ENCODE results near the gene EXOC4.

The EXOC4 gene

DNA sequence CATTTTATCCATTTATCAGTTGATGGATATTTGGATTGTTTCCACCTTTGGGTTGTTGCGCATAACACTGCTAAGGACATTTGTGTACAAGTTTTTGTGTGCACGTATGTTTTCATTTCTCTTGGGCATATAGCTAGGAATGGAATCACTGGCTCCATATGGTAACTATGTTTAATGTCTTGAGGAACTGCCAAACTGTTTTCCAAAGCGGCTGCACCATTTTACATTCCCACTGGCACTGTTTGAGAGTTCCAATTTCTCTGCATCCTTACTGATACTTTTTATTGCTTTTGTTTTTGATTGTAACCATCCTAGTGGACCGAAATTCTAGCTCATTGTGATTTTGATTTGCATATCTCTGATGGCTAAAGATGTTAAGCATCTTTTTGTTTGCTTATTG is 118.7 kb downstream of the EXOC4 start:
- DNase-seq, result no peak

DNA sequence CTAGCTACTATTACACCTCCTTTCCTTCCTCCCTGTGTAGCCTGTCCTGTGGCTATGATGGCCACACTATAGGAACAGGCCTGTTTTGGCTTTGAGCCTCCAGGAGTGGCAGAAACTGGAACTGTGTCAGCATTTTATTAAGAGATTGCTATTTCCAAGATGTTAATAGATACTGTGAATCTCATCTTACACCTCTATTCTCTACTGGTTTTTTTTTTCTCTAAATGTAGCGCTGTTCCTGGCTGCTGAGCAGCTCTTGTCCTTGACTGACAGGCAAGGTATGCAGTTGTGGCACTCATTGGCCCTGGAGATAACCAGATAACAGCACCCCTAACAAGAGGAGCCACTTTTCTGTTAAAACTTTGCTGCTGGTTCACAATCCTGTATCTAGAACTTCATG is 119.5 kb downstream of the EXOC4 start:
- no peak for DNase-seq

DNA sequence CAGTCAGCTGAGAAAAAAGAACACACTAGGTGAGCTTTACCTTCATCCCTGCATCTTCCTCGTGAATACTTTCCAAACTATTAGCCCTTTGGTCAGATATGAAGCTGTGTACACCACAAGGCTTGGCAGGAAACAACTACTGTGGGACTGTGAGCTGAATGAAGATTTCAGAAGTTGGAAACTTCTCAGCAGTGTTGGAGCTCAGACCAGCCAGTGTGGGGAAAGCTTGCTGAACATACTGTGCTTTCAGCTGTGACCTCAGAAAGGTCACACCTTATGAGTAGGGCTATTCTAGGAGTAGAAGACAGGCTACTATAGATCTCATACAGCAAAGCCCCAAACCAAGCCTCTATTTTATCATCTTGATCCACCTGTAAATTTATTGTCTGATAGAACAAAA is 123.6 kb downstream of the EXOC4 start:
- no peak for DNase-seq

DNA sequence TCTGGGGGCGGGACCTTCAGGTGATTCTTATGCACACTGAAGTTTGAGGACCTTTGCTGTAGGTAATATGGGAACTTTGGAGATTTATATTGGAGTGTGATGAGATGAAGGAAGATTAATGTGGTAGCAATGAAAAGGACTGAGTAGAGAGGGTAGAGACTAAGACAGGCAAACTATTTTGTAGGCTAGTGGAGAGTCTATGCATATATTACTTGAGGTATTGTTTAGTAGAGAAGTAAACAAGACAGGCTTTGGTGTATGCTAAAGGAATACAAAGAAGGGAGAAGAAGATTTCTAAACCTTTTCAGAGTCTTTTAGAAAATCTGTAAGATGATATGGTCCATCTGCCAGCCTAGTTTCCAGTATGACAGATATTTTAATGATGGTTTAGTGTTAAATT is 129.1 kb downstream of the EXOC4 start:
- DNase-seq, result no peak

DNA sequence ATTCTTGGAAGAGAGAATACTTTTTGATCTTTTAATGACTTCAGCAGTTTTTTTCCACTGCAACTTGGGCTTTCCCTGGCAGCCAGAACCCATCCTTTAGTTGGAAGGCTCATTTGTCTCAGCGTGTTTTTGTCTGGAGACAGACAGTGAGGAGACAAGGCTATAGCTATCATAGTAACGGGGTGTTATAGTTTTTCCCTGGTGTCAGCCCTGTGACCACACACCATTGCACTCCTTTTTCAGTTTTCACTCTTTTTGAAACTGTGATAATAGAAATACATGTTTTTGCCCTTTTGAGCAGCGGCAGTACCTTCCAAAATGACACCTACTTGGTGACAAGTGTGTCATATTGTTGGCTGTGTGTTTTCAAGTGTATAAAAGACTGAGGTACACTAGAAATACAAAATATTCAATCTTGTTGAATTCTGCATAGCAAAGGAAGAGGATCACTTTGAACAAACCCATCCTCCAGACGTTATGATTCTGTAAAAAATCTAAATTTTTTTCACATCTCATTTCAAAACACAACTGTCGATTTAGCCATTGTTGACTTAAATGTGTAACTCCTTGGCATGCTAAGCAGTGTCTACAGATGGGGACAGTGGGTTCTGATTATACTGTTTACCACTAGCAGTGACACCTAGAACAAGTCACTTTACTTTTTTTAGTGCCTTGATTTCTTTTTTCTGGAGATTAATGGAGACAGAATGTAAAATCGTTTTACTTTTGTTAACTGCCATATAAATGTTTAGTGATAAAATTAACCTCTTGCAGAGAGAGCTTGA is 130.1 kb downstream of the EXOC4 start:
- DNase-seq, result no peak

DNA sequence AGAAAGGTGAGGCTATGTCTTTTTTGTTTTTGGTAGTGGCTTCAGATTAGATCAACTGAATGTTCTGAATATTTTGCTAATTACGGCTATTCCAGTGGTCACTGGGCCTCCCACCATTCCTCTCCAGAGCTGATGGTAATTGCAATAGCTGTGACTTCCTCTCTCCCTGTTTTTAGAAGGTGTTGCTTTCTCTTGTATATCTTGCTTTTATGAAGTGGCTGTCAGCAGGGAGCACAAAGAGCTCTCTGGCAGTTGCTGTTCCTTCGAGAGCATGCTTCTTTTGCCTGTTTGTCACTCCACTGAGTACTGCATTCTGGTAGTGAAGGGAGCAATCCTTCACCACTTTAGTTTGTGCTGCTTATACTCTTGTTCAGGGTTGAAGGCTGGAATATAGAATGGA is 133.3 kb downstream of the EXOC4 start:
- no peak for DNase-seq

DNA sequence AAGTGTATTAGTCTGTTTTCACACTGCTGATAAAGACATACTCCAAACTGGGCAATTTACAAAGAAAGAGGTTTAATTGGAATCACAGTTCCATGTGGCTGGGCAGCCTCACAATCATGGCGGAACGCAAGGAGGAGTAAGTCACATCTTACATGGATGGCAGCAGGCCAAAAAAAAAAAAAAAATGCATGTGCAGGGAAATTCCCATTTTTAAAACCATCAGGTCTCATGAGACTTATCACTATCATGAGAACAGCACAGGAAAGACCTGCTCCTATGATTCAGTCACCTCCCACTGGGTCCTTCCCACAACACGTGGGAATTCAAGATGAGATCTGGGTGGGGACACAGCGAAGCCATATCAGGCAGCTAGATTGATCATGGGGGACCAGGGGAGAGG is 136.8 kb downstream of the EXOC4 start:
- DNase-seq, result no peak

DNA sequence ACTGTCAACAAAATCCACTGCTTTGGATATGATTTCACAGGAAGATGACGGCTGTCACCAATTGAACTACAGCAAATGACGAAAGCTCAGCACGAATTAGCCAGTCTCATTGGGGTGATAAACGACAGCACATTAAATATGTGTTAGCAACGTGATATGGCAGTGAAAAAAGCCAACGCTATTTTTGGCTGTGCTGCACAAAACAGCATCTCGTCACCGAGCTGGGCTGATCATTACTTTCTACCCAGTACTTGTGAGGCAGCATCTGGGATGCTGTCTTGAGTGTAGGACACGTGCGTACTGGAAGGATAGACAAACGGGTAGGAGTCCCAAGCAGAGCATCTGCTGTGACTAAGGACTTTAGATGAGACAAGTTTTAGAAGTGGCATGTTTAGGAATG is 138.3 kb downstream of the EXOC4 start:
- no peak for DNase-seq

DNA sequence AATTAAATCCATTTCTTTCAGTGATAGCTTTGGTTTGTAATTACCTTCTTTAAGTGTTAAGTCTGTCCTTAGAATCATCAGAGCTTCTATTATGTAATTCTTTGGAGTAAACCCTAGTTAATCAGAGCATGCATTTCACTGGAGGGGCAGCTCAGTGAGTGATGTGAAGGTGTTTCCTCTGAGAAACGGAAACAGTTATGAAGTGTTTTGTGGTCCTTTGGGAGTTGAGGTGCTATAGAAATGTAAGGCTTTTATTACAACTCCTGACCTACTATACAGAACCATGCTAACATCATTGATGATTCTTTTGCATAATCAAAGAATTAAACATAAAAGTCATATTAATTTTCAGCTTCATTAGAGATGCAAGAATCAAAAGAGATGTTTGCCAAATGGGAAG is 141.5 kb downstream of the EXOC4 start:
- DNase-seq, result no peak

DNA sequence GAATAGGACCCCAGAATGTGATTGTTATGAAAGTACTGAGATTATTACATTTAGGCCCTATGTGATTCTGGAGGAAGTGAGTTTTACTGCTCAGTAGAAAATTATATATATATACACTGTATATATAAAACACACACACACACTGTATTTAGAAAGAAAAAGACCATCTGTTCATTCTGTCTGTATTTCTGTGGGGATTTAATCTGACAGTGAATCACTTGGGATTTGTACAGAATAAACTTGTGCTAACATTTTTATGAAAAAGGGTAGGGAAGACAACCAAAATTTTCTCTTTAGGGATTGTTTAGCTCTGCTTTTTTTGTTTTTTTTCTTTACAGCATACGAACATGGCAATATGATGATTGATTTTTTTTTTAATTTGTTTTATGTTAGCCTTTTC is 142.7 kb downstream of the EXOC4 start:
- DNase-seq, result no peak

DNA sequence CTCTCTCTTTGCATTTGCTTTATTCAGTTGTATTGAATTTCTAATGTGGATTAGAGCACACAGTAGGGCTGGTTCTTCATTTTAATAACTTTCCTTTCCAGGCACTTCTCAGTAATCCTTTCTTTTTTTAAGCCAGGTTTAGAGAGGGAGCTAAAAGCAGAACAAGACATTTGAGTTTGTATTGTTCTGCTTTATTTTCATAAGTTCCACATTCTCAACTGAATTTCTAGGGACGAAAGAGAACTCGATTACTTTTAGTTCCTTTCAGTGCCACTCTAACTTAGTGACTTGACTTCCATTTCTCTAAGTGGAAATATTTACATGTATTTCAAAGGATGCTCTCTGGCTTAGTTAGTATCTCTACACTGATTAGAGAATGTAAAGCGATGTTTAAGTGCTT is 145.6 kb downstream of the EXOC4 start:
- no peak for DNase-seq

DNA sequence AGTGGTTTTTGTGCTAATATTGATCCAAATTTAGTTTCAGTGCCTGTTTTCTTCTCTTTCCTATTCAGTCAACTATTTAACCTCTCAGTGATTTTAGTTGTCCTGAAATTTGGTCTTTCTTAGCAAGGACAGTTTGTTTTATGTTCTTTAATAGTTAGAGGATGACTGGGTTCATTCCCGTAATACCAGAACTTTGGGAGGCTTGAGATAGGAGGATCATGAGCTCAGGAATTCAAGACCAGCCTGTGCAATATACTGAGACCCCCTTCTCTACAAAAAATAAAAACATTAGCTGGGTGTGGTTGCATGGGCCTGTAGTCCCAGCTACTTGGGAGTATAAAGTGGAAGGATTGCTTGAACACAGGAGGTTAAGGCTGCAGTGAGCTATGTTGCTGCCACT is 148.3 kb downstream of the EXOC4 start:
- no peak for DNase-seq

DNA sequence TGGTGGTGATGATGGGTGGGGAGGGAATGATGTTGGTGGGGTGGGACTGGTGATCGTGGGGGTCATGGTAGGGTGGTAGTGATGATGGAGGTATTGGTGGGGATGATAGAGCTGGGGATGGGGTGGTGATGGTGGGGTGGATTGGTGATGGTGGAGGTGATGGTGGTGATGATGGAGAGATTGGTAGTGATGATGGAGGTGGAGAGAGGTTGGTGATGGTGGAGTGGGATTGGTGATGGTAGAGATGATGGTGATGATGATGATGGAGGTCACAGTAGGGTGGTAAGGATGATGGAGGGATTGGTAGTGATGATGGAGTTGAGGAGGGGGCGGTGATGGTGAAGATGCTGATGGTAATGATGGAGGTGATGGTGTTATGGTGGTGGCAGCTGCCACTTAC is 155.3 kb downstream of the EXOC4 start:
- no peak for DNase-seq

DNA sequence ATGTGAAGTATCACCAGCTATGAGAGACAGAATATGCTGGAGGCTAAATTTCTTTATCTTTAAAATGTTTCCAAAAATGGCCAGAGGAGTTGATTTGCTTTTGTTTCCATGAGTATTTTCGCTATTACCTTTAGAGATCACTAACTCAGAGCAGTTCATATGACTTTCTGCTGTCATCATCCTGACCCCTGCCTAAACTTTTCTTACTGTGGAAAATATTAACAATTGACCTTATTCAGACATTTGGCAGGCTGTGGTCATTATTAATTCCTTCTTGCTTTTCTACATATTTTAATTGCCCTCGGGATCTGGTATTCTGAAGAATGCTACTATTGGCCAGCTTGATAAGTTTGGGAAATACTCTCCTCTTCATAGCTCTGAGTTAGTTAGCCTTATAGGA is 156.5 kb downstream of the EXOC4 start:
- DNase-seq, result no peak

DNA sequence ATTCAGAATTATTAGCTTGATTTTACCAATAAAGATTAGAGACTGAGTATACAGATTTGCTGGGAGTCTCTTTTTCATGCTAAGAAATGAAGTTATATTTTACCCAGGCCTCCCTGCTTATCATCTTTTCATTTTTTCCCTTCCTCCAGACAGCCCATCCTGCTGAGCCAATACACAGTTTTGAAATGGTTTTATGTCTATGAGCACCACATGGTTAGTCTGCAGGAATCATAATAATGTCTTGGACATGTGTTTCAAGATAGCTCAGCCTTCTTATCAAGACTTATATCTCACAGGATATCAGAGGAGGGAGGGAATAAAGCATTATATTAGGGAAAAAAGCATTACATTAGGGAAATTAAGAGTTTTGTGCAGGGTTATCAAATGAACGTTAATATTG is 157.1 kb downstream of the EXOC4 start:
- DNase-seq, result no peak

DNA sequence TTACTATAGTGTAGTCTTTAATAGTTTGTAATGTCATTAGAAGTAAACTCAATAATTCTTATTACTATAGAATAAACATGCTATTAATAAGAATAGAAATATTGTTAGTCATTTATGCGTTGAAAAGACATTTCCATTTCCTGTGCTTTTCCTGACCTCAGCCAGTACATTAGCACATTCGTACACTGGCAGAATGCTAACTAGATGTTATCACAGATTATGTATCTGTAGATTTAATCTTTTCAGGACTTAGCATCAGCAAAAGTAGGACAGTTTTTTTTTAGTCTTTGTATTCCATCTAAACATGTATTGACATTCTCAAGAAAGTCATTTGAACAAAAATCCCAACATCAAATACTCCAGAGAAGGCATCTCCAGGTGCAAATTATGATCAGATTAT is 158.5 kb downstream of the EXOC4 start:
- DNase-seq, result no peak

DNA sequence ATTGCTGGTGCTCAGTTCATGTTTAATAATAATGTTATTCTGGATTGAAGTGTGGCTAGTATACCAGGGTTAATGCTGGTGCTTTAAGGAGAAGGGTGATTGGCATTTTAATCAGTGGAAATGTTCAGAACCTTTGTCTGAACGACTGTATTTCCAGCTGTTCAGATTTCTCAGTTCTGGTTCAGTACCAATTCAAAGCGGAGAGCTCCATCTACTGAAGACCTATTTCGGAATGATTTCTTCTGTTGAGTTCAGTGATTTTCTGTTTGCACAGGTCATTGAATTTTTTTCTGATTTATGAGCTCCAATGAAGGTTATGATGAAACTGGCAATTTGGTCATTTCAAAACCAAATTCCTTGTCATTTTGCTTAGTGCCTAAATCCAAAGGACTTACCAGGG is 160.1 kb downstream of the EXOC4 start:
- DNase-seq, result no peak

DNA sequence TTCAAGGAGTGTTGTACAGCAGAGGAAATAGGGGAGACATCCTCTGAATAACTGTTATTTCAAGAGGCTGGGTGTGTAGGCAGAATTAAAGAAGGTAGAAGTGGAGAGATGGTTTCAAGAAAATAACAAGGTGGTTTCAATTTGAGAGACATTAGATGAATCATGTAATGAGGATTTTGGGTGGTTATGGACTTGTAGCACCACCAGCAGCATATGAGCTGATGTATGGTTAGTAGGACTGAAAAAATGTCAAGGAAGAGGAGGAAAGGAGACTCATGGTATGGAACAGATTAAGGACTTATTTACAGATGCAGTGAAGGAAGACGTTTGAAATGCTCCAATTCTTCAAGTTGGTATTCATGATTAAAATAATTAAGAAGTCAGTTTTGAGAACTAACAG is 166.2 kb downstream of the EXOC4 start:
- DNase-seq, result no peak

DNA sequence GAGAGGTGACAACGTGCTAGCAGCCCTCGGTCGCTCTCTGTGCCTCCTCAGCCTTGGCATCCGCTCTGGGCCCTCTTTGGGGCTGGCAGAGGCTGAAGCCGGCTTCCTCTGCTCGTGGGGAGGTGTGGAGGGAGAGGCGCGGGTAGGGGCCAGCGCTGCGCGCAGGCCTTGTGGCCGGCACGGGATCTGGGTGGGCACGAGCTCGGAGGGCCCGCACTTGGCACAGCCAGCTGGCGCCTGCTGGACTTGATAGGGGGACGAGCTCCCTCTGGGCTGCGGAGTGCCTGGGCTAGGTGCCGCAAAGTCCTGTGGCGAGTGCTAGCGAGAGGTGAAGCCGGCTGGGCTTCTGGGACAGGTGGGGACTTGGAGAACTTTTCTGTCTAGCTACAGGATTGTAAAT is 170.7 kb downstream of the EXOC4 start:
- no peak for DNase-seq

DNA sequence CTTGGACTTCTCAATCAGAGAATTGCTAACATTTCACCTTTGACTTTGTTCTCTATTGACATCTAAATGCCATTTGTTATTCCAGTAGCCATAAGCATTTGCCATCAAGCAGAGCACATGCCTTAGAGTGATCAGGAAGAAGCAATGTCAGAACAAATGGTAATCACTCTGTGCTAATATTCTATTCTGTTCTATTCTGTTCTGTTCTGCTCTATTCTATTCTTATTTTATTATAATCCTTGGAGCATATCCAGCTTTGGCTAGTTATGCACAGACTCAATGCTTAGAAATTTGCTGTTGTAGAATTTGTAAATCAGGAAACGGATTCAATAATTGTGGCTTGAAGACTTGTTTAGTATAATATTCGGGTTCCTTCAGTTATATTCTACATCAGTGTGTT is 175.4 kb downstream of the EXOC4 start:
- DNase-seq, result no peak

DNA sequence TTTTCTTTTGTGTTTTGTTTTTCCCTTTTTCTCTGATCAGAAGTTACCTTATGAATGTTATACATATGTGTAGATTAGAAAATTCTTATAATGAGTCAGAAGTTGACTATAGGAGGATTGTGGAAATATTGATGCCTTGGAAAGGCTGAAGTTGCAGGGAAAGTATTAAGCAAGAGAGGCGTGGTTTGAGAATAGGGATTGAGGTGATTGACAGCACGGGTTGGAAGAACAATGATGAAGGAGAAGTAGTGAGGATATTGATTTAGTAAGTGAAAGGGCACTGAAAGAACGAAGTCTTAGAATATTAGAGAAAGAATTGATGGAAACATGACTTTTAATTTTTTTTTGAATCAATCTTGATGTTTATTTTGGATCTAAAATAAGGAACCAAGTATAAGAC is 176.0 kb downstream of the EXOC4 start:
- no peak for DNase-seq

DNA sequence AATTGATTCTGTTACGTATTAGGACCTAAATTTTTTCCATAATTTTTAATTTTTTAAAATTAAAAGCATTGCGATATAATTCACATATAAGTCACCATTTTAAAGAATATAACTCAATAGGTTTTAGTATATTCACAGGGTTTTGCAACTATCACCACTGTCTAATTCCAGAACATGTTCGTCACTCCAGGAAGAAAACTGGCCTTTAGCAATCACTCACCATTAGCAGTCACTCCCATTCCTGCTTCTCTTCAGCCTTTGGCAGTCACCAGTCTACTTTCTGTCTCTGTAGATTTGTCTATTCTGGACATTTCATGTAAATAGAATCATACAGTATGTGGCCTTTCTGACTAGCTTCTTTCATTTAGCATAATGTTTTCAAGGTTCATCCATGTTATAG is 176.5 kb downstream of the EXOC4 start:
- DNase-seq, result no peak

DNA sequence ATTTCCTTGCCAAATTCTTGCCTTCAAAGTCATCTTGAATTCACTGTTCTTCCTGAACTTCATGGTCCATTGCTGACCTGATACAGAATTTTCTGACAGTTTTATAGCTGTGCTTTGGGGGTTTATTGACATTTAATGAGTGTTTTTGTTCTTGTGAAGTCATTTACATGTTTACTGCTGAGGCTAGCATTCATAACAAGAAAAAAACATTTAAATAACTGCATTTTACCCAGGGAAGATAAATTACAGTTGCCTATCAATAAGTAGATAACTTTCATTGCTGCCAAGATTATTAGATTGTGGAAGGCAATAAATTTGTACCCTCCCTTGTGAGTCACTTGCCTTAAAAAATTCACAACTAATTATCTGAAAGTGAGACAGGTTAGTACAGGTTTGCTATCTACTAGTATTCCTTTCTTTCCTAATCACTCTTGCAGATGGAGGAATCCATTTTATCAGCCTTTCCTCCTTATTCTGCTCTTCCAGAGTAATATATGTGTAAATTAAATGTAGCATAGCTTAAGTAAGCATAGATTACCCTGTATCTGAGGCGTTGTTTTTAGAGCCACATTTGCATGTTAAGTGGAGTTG is 178.4 kb downstream of the EXOC4 start:
- DNase-seq, result no peak

DNA sequence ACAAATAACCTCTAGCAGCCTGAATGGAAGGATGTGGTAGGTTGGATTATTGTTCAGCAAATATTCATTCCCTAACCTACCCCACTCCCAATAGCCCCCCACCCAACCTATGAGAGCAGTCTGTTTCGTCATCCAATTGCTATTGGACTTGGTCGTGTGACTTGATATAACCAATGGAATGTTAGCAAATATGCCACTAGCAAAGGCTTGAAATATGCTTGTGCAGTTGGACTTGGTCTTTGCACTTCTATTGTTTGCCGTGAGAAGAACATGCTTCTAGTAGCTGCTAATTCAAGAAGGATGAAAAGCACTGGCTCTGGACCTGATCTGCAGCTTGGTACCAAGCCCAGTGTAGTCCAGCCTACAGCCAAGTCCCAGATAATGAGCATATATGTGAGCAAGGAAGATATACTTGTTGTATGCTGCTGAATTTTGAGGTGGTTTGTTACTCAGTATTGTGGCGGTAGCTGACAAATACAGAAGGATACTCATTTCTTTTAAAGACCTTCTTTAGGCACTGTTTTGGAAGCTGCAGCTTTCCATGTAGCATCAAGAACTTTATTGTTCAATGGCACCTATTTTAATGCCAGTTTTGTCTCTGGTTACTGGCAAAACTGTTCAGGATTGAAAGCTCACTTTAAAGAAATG is 180.4 kb downstream of the EXOC4 start:
- no peak for DNase-seq

Data from stimulated activated CD8-positive, alpha-beta memory T cell treated with anti-CD3 and anti-CD28 coated beads, Interleukin-4, amount 100 ng/mL, for 48 hours (primary cell).